PFSK-1 (cell line): ENCODE results near the gene TSFM.

Experiments used
- FOXP2 ChIP-seq: optimal IDR thresholded peaks from 2 replicates; pipeline ENCODE3; 2011; ENCODE audit warnings: borderline replicate concordance, control low read depth, inconsistent platforms; ENCODE audit not compliant: insufficient read depth; ENCODE audit errors: extremely low read length, extremely low read depth
- POLR2AphosphoS5 ChIP-seq: IDR thresholded peaks from 2 replicates; pipeline ENCODE4 v1.6.1; 2012; ENCODE audit warnings: low read depth, mild to moderate bottlenecking, control low read depth, low read length, moderate library complexity
- SIN3A ChIP-seq: IDR thresholded peaks from 2 replicates; pipeline ENCODE4 v1.6.1; 2012; ENCODE audit warnings: mild to moderate bottlenecking, low read length, moderate library complexity, borderline replicate concordance; ENCODE audit not compliant: insufficient read depth
- TAF1 ChIP-seq: IDR thresholded peaks from 2 replicates; pipeline ENCODE4 v1.6.1; 2012; ENCODE audit warnings: low read length, control low read depth, borderline replicate concordance; ENCODE audit not compliant: insufficient read depth
- TF ChIP-seq, protein P1 (sequence below), 2 experiments: IDR thresholded peaks; 2 replicates each; pipeline versions ENCODE4 v1.6.1 to v1.8.0; 2011 to 2012; ENCODE audit warnings: low read depth in 2 of 2, low read length in 2 of 2, control low read depth in 1 of 2, inconsistent platforms in 1 of 2, mild to moderate bottlenecking in 1 of 2, moderate library complexity in 1 of 2; ENCODE audit not compliant: insufficient read depth in 1 of 2

The TSFM gene

DNA sequence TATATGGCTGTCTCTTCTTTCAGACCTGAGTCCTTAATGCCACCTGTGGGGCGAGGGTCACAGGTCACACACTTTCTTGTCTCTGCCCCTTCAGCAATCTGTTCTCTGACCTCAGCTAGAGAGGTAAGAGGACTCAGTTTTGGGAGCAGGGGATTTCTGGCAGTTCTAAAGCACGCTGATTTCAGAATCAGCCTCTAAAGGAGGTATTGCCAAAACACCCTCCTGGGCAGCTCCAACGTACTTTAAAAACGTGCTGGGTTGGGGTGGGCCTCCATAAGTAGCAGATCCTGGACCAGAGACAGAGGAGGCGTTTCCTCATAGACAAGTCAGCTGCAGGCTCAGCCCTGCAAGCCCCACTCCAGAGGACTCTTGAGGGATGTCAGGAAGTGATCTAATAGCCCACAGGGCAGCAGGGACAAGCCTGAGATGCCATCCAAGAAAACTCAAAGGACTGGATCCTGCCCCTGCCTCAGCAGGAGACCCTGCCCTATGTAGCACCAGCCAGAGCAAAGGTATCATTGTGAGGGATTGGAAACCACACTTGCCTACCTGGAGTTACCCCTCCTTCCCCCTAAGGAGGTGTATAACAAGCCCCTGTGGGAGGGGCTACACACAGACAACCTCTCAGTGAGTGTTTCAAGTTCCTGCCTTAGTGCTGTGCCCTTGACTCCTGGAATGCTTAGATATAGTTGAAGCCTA is 55.4 kb downstream of the TSFM start:
- TF ChIP-seq, protein P1, sequence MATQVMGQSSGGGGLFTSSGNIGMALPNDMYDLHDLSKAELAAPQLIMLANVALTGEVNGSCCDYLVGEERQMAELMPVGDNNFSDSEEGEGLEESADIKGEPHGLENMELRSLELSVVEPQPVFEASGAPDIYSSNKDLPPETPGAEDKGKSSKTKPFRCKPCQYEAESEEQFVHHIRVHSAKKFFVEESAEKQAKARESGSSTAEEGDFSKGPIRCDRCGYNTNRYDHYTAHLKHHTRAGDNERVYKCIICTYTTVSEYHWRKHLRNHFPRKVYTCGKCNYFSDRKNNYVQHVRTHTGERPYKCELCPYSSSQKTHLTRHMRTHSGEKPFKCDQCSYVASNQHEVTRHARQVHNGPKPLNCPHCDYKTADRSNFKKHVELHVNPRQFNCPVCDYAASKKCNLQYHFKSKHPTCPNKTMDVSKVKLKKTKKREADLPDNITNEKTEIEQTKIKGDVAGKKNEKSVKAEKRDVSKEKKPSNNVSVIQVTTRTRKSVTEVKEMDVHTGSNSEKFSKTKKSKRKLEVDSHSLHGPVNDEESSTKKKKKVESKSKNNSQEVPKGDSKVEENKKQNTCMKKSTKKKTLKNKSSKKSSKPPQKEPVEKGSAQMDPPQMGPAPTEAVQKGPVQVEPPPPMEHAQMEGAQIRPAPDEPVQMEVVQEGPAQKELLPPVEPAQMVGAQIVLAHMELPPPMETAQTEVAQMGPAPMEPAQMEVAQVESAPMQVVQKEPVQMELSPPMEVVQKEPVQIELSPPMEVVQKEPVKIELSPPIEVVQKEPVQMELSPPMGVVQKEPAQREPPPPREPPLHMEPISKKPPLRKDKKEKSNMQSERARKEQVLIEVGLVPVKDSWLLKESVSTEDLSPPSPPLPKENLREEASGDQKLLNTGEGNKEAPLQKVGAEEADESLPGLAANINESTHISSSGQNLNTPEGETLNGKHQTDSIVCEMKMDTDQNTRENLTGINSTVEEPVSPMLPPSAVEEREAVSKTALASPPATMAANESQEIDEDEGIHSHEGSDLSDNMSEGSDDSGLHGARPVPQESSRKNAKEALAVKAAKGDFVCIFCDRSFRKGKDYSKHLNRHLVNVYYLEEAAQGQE (IDR thresholded peaks at IDR 0.05; ENCODE audit: insufficient read depth in 1 of 2, low read depth in 2 of 2, low read length in 2 of 2), result no peak
- TF ChIP-seq SIN3A, result no peak
- no peak for TF ChIP-seq FOXP2
- TF ChIP-seq POLR2AphosphoS5, result no peak
- no peak for TF ChIP-seq TAF1

DNA sequence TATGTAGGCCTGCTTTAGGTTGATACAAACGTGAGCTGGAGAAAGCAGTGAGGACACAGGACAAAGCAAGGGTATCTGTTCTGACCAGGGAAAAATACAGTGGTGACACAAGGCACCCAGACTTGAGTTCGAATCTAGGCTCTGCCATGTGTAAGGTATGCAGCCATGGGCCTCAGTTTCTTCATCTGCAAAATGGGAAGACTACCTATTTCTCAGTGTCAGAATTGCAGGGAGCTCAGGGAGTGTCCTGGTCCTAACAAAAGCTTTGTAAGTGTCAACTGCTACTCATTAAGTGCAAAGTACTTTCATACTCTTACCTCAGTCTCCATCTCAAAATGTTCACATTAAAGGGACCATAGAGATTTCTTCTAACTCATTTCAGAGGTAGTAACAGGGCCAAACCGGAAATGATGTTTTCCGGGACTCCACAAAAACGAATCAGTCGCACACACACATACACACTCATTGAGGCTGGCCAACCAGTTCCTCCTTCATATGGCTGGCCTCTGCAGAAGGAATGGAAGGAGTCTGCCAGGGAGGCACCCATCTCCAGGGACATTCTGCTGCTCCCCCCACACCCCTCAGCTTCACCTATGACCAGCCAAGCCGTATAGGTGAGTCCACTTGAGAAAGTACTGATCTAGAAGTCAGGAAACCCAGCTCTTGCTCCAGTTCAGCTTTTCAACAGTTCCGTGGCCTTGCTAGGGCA is 56.2 kb downstream of the TSFM start:
- TF ChIP-seq SIN3A (no peak), FOXP2 (no peak), TAF1 (no peak), POLR2AphosphoS5 (no peak)
- TF ChIP-seq, protein P1 (IDR thresholded peaks at IDR 0.05; ENCODE audit: insufficient read depth in 1 of 2, low read depth in 2 of 2, low read length in 2 of 2), result no peak

- no peak for TF ChIP-seq FOXP2
- no peak for TF ChIP-seq TAF1
- TF ChIP-seq POLR2AphosphoS5, result no peak
- TF ChIP-seq, protein P1 (IDR thresholded peaks at IDR 0.05; ENCODE audit: insufficient read depth in 1 of 2, low read depth in 2 of 2, low read length in 2 of 2), result no peak
- TF ChIP-seq SIN3A, result no peak
Observed at GRCh38 chr12:57839996-57840395, 57.4 kb downstream of the TSFM start.

- no peak for TF ChIP-seq TAF1
- TF ChIP-seq SIN3A, result no peak
- TF ChIP-seq, protein P1 (IDR thresholded peaks at IDR 0.05; ENCODE audit: insufficient read depth in 1 of 2, low read depth in 2 of 2, low read length in 2 of 2), result no peak
- no peak for TF ChIP-seq POLR2AphosphoS5
- no peak for TF ChIP-seq FOXP2
Observed at GRCh38 chr12:57840726-57841125, 58.1 kb downstream of the TSFM start.

DNA sequence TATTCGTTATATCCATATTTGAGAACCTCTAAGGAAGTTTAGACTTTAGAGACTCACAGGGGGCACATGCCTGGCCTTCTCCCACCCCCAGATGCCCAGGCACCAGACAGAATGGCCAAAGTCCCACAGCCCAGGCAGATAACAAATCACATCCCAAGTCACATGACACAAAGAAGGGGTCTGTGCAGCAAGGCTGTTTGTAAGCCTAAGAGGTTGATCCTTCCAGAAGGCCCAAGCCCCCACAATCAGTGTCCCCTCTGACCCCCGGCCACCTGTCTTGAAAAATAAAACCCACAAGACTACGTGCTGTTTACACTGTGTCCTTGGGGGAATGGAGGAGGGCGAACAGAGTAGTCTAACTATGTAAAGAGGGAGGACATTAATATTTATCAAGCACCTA is 58.9 kb downstream of the TSFM start:
- TF ChIP-seq POLR2AphosphoS5, result no peak
- TF ChIP-seq, protein P1 (IDR thresholded peaks at IDR 0.05; ENCODE audit: insufficient read depth in 1 of 2, low read depth in 2 of 2, low read length in 2 of 2), result no peak
